RWPE1 (cell line): ENCODE measurements around the gene P2RX1.

Source experiments
- CTCF ChIA-PET: fragments of 350-600 bp; sonication (Branson Sonifier 250); formaldehyde crosslinking; extraction: SDS; loops from one replicate; lab custom pipeline; 2021; lab: Yijun Ruan, JAX
- POLR2A ChIA-PET: fragments of 400-600 bp; formaldehyde crosslinking; extraction: SDS; loops from one replicate; lab custom pipeline; 2020; ENCODE audit warnings: antibody characterized with exemption; ENCODE audit not compliant: low non-redundant PET; lab: Yijun Ruan, JAX
- DNase-seq: peaks from one replicate; pipeline ENCODE4 v3.0.0; 2012; ENCODE audit warnings: low spot score
- H3K27ac ChIP-seq: fragments of 450-650 bp; 2 replicates; pipeline ENCODE4 v1.5.1; 2017
- TF ChIP-seq, protein P1 (sequence below): fragments of 450-650 bp; conservative IDR thresholded peaks from 2 replicates; pipeline ENCODE4 v1.5.1; 2017; ENCODE audit warnings: low read depth, mild to moderate bottlenecking

The P2RX1 gene

DNA sequence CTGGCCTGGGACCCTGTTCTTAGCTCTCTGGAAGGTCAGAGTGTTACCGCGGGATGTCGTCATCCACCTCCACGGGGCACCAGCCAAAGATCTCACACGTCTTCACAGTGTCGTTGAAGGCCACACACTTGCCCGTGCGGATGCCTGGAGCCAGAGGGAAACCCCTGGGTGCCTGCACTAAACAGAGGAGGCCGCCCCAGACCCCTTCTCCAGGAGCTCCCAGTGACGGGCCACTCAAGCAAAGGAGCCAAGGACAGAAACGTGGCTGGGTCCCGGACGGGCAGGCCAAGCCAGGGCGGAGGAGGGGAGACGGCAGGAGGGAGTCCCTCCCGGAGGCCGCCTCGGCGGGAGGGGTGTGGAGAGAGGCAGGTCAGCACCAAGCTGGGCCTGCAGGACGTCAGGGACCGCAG lies 12.4 kb downstream of the P2RX1 start:
- TF ChIP-seq, protein P1, sequence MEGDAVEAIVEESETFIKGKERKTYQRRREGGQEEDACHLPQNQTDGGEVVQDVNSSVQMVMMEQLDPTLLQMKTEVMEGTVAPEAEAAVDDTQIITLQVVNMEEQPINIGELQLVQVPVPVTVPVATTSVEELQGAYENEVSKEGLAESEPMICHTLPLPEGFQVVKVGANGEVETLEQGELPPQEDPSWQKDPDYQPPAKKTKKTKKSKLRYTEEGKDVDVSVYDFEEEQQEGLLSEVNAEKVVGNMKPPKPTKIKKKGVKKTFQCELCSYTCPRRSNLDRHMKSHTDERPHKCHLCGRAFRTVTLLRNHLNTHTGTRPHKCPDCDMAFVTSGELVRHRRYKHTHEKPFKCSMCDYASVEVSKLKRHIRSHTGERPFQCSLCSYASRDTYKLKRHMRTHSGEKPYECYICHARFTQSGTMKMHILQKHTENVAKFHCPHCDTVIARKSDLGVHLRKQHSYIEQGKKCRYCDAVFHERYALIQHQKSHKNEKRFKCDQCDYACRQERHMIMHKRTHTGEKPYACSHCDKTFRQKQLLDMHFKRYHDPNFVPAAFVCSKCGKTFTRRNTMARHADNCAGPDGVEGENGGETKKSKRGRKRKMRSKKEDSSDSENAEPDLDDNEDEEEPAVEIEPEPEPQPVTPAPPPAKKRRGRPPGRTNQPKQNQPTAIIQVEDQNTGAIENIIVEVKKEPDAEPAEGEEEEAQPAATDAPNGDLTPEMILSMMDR, result no peak
- no peak overlapping the region for H3K27ac ChIP-seq

DNA sequence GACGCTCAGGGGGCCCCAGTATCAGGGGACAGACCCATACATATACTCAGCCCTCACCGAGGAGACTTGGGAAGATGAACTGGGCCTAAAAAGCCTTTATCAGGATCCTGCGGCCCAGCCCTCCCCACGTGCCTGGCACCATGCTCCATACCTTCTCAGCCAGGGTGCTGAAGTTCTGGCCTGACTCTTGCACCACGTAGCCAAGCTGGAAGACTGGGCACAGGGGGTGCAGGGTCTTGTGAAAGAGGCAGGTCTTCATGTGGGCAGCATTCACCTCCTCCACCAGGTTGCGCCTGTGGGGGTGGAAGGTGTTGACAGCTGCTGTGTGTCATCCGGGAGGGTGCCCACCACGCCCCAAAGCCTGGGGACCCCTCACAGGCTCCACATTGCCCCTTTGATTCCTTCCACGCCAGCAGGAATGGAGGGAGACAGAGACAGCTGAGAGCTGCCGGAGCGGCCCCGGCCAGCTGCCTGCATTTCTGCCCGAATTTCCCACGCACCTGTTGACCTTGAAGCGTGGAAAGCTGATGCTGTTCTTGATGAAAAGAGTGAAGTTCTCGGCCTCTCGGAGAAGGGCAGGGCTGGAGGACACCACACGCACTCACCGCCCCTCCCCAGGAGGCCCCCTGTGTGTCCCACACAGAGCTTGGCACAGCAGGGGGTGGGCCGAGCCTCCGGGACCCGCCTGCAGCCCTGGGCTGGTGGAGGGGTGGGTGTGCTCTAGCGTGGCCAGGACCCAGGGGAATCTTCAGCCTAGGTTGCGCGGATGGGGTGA lies 13.0 kb downstream of the P2RX1 start:
- DNase-seq, result no peak
- H3K27ac ChIP-seq, result no peak overlapping the region
- POLR2A ChIA-PET, result no interaction called here
- TF ChIP-seq, protein P1, result no peak
- CTCF ChIA-PET, result interaction anchor here (0.5 to 3.7 kb wide), 2 partner anchors 11 to 213 kb away, joined by 4 to 23 read pairs; no protein-coding TSS in a partner anchor

More for the DNA sequence above, 12.4 kb downstream of the P2RX1 start:
- ChIA-PET CTCF (interaction anchor here (0.5 to 3.7 kb wide), 3 partner anchors 10 to 212 kb away, joined by 3 to 23 read pairs (median 4); no protein-coding TSS in a partner anchor), POLR2A (no interaction called here)
- no peak for DNase-seq

DNA sequence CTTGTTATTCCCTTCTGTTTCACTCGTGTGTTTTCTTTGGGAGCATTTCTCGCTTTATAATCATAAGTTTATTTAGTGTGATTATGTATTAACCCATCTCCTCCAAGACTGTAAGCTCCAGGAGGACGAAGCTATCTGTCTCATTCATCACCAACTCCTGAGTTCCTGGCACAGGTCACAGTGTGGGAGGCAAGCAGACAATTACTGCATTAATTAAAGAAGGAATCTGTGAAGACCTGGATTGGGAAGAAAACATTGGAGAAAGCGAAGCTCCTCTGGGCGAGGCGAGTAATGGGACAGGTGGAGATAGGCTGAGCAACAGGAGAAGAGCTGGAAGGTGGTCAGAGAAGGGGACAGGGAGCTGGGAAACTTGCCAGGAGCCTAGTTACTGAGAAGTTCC lies 15.6 kb downstream of the P2RX1 start:
- POLR2A ChIA-PET, result no interaction called here
- CTCF ChIA-PET, result interaction anchor here (0.9 kb wide), 1 partner anchor 13 kb away, joined by 3 read pairs; no protein-coding TSS in a partner anchor
- TF ChIP-seq, protein P1, result no peak

DNA sequence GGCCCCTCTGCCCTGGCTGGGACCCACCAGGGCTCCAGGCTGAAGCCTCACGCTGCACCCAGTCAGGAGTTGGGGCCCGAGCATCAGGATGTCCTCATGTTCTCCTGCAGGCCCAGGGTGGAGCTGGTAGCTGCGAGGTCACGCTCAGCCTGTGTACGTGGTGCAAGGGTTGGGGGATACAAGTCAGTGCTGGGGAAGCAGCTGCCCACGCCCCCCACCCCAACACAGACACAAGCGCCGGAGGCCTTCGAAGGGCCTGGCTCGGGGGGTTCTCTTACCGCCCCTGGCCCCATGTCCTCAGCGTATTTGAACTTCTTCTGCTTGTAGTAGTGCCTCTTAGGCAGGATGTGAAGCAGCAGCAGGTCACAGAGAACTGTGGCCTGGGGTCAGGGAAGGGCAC lies 18.5 kb downstream of the P2RX1 start:
- no peak for DNase-seq
- TF ChIP-seq, protein P1, result no peak
- H3K27ac ChIP-seq, result no peak overlapping the region
- CTCF ChIA-PET, result interaction anchor here (1.8 kb wide), 1 partner anchor 16 kb away, joined by 10 read pairs; no protein-coding TSS in a partner anchor
- POLR2A ChIA-PET, result no interaction called here

More for the DNA sequence above, 15.6 kb downstream of the P2RX1 start:
- no peak overlapping the region for H3K27ac ChIP-seq
- no peak for DNase-seq

DNA sequence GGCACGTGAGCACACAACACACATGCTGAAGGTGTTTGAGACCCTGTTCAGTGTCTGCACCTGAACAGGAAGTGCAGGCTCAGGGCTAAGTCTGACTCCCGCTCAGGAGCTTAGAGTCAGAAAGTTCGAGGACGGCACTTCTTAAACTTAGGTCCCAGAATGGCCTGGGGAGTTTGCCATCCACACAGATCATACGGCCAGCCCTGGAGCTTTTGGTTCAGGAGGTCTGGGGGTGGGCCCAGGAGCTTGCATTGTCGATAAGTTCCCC lies 19.4 kb downstream of the P2RX1 start:
- CTCF ChIA-PET, result interaction anchor here (1.8 kb wide), 1 partner anchor 17 kb away, joined by 10 read pairs; no protein-coding TSS in a partner anchor
- TF ChIP-seq, protein P1, result no peak
- POLR2A ChIA-PET, result no interaction called here
- DNase-seq, result no peak
- H3K27ac ChIP-seq, result peak overlapping the region; percentile 96

DNA sequence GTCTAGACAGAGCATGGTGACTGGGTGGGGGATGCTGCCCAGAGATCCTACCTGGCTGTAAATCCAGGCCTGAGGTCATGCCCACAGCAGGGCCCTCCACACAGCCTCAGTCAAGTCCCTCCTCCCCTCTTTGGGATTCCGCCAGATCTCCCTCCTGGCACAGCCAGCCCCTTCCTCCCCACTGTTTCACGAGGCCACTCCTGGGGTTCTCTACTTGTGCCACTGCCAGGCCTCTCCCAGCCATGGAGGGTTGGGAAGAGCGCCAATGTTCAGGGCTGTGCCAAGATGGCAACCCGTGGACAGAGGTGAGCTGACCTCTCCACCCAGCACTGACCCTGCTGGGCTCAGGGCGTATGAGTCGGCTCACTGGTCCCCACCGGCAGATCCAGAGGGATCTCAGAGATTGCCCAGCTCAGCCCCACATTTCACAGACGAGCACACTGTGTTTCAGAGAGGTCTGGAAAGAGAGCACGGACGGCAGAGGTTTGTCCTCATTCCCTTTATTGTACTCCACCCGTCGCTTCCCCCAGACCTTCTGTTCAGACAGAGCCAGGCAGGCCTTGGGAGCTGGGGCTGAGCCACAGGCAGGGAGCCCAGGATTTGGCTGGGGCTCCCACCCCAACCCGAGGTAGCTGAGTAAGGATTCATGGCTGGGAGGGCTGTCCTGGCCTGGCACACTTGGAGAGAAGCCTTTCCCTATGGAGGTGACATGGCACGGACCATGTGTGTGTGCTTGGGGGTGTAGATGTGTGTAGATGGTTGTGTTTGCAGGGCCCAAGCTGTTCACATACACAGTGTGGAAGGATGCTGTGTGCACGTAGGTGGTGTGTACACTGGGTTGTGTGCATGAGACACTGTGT lies 19.9 kb downstream of the P2RX1 start:
- no peak for DNase-seq
- TF ChIP-seq, protein P1, result no peak
- peak overlapping the region; percentile 96 for H3K27ac ChIP-seq
- POLR2A ChIA-PET, result no interaction called here
- CTCF ChIA-PET, result interaction anchor here (1.8 kb wide), 1 partner anchor 18 kb away, joined by 10 read pairs; no protein-coding TSS in a partner anchor
